GM18526 (cell line): ENCODE results near the gene TBXAS1.

Experiments
- POLR2A ChIP-seq: IDR thresholded peaks from 3 replicates; pipeline ENCODE4 v1.6.1; 2011; ENCODE audit not compliant: insufficient read length; ENCODE audit errors: extremely low read depth

TBXAS1 gene

GRCh38 chr7:139817249-139817648, 11.8 kb upstream of the TBXAS1 start:
- TF ChIP-seq POLR2A: no peak

GRCh38 chr7:139820089-139820488, 9.0 kb upstream of the TBXAS1 start:
- TF ChIP-seq POLR2A: no peak

- no peak for TF ChIP-seq POLR2A
Observed at GRCh38 chr7:139821349-139822105, 7.5 kb upstream of the TBXAS1 start.

GRCh38 chr7:139822855-139823254, 6.2 kb upstream of the TBXAS1 start:
- TF ChIP-seq POLR2A: no peak

GRCh38 chr7:139823959-139824521, 5.0 kb upstream of the TBXAS1 start:
- no peak for TF ChIP-seq POLR2A

- no peak for TF ChIP-seq POLR2A
Observed at GRCh38 chr7:139825666-139826290, 3.3 kb upstream of the TBXAS1 start.

GRCh38 chr7:139827042-139827441, 2.0 kb upstream of the TBXAS1 start:
- no peak for TF ChIP-seq POLR2A

GRCh38 chr7:139828446-139828845, 618 bp upstream of the TBXAS1 start:
- no peak for TF ChIP-seq POLR2A

- no peak for TF ChIP-seq POLR2A
Observed at GRCh38 chr7:139829775-139830117, 682 bp downstream of the TBXAS1 start.

- TF ChIP-seq POLR2A: no peak
Observed at GRCh38 chr7:139830292-139830691, 1.2 kb downstream of the TBXAS1 start.

GRCh38 chr7:139830782-139831501, 1.9 kb downstream of the TBXAS1 start:
- TF ChIP-seq POLR2A: no peak

GRCh38 chr7:139838276-139838675, 9.2 kb downstream of the TBXAS1 start:
- TF ChIP-seq POLR2A: no peak

GRCh38 chr7:139838876-139839275, 9.8 kb downstream of the TBXAS1 start:
- TF ChIP-seq POLR2A: no peak

- TF ChIP-seq POLR2A: no peak
Observed at GRCh38 chr7:139840776-139841175, 11.7 kb downstream of the TBXAS1 start.

- no peak for TF ChIP-seq POLR2A
Observed at GRCh38 chr7:139842401-139843210, 13.5 kb downstream of the TBXAS1 start.
